HTERT RPE-1 (cell line): ENCODE measurements around the gene DUSP1.
"Not testable (repeated sequence)": the region's sequence is repeated elsewhere in the genome, so short reads cannot be mapped to it uniquely, and the experiment has no call there.

Experiments
- in situ Hi-C: fragments of 300-500 bp; cut with MboI; formaldehyde crosslinking; loops from 4 replicates; pipeline ENCODE4 v1.14.3; 2020; ENCODE audit warnings: low sequenced_read_pairs

Gene DUSP1

DNA sequence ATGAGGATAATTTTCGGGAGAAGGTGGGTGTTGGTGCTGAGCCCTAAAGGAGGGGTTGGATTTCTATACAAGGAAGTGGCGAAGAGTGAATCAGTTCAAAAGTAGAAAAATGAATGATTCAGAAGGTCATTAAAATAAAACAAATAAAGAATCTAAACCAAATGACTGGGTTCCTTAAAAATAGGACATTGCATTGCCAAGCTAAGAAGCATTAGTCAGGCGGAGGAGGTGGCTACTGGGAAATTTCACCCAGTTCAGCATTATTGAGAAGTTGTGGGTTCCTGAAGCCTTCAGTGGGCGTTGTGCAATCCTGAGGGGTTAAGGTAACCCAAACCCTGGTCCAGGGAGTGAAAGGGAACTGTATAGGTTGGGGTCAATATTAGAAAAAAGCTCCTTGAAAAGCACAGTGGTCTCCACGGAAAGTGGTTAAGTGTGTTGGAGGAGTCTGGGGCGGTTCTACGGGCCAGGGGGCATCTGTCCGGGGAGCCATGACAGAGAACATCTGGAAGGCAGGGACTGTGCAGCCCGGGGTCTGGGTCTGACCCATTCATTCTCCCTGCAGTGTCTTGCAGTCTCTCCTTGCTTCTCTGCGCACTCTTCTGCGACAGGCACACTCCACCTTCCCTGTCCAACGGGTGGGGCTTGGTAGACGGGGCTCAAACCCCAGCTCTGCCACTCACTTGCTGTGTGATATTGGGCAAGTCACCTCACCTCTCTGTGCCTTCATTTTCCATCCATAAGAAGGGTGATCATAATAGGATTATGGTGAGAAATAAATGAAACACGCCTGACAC is 27.6 kb upstream of the DUSP1 start:
- in situ Hi-C loops: no loop called here

DNA sequence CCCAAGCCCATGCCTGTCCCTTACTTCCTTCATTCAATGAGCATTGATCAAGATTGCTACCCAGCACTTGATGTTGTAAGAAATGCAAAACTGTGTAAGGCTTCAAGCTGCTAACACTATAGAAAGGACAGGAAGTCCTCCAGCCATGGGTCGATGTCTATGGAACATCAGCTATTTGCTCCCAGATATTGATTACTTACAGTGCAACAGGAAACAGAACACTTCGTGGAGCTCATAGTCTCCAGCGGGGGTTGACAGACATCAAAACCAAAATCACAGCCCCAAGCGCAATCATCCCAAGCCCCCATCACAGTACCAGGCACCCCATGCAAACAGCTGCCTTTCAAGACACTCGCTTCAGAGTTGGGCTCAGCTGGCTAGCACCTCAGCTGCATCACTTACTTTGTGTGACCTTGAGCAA is 26.8 kb upstream of the DUSP1 start:
- in situ Hi-C loops: no loop called here

DNA sequence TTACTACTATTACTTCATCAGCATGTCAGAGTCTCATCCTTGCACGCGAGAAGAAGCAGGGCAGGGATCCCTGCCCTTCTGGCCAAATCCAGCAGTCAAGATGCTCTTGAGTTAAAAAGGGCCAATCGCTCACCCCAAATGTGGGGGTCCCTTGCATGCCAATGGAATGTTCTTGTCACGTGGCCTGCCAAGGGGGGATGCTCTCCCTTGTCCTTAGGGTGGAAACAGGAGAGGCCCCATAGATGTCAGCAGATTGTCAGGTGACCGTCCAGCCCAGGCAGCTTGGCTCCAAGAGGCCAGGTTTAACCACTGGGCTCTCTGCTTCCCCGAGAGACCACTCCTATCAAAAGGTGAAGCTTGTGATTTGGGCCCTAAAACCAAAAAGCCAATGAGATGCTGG is 25.3 kb upstream of the DUSP1 start:
- in situ Hi-C loops: no loop called here

DNA sequence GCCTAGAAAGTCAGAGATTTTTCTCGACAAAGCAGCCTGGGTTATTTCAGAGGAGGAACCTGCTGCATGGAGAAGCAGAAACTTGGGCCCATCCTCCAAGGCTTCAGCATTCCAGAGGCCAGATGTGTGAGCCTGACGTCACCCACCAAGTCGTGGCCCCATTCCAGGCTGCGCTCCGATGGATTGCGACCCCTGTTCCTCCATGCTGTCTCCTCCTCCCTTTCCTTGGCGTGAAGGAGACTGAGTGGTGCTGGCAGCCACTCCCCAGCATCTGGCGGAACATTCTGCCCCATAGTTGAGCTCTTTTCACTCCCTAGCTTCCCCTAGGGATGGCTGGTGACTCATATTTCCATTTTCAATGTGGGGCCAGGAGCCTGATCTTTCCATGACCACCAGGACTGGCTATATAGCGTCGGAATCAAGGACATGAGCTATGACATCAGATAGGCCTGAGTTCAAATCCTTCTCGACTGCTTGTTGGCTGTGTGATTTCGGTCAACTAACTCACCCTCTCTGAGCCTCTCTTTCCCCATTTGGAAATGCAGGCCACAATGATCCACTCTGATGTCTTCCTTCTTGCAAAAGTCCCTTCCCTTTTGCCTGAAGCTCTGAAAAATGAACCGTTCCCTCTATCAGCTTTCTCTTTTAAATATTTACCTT is 24.5 kb upstream of the DUSP1 start:
- in situ Hi-C loops: no loop called here

DNA sequence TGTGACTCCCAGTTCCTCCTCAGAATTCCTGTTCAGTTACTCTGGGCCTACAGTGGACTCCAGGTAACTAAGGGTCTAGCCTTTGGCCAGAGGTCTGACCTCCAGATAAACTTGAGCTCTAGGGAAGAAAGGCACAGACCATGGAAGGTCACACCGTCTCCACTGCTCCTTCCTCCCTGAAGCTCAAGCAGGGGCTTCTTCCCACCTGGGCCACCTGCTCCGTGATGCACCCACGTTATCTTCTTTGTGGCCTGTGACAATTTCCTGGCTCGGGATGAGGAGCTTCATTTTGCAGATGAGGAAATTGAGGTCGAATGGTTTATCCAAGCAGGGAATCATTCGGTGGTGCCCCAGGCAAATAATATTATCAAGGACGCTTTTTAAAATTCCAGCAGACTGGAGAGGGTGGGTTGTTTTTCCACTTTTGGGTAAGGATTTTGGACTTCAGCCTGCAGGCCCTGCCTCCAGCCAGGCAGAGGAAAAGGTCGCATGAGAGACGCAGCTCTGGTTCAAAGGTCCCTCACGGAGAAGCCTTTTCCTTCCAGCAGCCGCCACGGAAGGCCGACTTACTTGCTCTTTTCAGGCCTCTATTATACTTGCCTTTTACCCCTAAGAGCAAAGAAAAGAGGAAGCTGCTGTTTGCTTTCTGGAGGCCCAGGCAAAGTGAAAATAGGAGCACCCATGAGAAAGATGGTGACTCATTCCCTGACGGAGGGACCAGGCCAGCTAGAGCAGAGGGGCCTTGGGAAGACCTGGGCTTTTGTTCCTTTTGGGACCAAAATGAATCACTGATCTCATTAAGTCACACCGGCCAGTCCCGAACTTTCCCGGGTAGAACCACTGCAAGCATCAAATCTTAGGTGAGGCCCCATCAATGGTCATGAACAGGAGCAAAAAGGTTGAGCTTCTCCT is 22.8 kb upstream of the DUSP1 start:
- in situ Hi-C loops: no loop called here

DNA sequence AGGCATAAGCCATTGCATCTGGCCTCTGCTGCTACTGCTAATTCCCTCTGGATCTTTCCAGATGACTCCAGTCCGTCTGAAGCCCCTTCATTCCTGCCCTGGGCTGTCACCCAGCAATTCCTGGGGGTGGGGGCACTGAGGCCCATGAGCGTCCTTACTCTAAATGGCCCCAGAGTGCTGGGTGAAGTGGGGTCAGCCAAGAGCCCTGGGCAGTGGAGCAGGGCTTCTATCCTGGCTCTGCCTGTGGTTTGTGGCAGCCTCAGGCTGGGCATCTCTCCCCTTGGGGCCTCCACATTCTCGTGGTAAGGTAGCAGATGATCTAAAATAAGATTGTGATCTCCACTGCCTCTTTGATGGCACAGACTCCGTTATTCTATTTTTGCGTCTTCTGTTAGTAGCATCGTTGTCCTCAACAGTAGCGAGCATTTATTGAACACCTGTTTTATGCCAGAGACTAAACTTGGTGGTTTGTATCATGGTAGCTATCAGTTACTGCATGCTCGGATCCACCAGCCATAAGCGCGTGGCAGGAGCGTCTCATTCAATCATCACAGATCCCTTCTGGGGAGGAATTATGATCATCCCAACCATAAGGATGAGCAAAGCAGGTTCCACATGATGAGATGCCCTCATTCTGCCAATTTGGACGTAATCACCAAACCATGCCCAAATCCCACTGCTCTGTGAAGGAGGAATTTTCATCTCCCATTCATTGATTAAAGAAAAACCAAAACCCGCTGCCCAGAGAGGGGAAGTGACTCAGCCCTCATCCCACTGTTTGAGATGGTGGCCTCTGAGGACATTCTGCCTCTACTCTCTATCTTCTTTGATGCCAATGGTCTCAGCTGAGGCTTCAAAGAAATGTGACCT is 21.9 kb upstream of the DUSP1 start:
- in situ Hi-C loops: no loop called here

DNA sequence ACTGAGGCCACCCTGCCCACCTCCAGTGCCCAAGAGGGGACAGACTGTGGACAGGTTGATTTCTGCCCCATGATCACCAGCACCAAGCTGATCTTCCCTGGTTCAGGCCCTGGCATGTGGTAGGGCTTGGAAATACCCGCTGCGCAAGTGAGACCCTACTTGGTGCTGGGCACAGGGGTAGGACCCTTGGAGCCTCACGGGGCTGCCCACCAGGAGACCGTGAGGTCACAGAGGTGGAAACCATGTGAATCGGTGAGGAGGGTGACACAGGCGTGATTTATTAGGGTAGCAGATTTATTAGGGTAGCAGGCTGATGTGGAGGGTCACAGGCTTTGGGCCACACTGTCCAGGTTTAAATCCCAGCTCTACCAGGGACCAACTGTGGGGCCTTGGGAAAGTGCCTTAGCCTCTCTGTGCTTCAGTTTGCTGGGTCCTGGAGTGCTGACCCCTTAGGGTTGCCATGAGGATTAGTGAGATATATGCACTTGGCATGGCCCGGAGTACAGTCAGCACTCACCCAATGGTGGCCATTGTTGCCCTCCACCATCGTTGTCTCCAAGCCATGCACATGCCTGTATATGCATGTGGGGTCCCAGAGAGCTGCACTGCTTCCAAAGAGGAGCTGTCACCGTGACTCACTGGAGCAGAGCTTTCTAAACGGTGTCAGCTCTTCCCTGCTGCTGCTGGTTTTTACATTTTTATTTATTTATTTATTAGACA is 20.9 kb upstream of the DUSP1 start:
- in situ Hi-C loops: no loop called here

DNA sequence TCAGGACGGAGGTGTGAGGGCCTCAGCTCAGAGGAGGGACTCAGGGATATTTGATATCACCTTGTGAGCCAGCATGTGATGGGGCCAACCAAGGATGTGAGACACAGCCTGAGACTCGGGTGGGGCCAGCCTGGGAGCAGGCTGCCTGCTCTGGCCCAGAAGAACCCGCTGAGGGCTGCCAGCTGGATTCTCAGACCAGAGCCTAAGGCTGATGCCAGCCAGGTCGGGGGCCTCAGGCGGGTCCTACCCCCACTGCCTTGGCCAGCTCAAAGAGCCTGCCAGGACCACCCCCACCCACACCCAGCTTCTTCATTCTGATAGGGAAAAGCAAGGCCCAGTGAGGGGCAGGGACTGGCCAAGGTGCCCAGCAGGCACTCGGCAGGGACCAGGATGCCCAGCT is 20.3 kb upstream of the DUSP1 start:
- in situ Hi-C loops: no loop called here

DNA sequence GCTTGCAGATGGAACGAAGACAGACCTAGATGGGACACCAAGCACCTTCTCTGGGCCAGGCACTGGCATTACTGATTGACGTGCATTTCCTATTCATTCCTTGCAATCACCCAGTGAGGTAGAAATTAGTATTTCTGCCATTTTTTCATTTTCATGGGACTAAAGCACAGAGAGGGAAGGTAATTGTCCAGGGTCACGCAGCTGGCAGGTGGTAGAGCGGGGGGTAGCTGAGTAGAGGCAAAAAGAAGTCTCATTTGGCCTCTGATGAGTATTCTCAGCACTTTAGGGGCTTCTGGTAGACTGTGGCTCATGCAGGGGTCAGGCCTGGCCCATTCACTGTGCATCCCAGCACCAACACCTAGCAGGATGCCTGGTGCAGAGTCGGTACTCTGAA is 19.5 kb upstream of the DUSP1 start:
- in situ Hi-C loops: no loop called here

DNA sequence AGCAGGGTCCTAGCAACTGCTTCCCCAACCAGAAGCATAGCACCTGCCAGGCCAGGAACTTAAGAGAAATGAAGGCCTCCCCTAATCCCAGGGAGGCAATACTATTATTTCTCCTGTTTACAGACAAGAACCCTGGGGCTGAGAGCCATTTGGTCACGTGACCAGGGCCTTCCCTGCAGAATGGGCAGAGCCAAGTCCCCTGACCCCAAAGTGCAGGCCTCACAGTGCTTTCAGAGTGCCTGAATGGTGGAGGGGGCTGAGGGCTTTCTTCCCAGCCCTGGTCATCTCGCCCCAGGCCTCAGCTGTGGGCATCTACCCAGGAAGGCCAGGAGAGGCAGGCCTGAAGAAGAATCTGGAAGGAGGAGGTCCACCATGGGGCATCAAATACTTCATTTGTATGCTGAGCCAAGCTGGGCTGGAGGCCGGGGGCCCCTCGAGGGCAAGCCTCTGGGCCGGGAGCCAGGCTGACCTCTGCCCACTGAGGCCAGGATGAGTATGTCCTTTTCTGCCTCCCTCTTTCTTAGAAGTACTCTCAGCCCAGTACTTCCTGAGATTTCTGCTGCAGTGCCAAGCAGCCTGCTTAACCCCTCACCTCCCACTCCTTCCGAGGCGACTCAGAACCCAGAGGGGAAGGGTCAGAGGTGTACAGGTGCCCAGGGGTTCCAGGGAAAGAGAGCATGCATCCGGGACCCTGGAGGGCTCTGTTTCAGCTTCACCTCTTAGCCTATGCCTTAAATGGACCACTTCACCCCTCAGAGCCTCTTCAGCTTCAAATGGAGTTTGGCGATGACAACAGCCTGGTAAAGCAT is 18.9 kb upstream of the DUSP1 start:
- in situ Hi-C loops: no loop called here

DNA sequence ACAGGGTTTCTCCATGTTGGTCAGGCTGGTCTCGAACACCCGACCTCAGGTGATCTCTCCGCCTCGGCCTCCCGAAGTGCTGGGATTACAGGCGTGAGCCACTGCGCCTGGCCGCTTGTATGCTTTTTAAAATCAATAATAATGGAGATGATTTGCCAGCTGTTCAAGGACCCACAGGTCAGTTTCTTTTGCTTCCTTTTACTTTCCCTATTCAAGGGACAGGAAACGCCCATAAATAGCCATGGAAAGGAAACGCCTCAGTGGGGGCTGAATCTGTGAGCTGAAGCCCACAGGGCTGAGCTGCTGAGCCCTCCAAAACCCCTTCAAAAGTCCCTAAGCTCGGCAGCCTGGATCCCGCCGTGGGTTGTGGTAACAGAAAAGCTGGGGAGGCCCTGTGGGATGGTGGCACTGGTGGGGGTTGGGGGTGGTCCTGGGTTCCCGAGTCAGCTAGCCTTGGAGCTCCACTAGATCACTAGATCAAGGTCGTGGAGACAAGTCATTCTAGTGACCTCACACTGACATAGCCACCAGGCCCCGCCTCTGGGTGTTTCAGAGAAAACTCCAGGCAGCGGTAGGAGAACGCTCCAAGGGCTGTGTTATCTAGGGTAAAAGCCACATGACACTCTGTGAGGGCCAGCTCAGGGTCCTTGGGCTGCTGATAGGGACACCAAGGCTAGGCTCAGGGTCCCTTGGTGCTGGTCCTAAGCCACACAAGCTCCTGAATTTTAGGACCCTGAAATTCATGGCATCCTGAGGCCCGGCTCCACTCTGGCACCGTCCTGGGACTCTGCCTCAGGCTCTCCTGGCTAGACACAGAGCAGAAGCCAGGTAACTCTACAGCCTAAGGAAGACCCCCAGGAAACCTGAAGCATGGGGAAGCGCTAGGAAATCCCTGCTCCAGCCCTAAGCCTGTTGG is 18.0 kb upstream of the DUSP1 start:
- in situ Hi-C loops: no loop called here

DNA sequence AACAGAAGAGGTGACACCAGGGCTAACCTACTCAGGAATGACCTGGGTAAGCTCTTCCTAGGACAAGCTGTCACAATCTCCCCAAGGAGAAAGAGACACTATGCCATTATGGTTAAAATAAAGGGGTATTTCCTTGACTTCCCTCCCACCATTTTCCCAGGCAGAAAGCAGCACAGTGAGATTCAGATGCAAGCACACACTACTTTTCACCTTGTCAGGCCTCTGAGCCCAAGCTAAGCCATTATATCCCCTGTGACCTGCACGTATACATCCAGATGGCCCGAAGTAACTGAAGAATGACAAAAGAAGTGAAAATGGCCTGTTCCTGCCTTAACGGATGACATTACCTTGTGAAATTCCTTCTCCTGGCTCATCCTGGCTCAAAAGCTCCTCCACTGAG is 16.5 kb upstream of the DUSP1 start:
- in situ Hi-C loops: not testable (repeated sequence)

DNA sequence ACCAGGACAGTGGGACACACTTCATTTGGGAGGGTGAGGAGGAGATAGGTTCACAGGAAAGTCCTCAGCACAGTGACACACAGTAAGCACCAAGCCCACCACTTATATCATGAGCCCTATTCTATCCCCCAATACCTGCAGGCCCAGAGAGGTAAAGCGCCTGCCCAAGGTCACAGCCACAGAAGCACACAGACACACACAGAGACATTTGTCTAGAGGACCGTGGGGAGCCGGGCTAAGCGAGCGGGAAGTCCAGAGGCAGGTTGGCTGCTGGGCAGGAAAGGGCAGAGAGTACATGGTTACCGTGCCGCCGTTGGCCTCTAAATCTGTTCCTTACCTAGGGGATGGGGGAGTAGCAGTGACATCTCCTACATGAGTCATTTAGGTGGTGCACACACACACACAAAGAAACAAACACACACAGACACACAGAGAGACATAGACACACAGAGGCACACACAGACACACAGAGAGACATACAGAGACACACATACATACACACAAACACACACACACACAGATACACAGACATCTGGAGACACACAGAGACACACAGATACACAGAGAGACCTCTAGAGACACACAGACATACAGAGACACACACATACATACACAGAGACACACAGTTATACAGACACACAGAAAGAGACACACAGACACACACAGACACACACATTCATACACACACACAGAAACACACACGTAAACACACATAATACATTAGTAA is 15.9 kb upstream of the DUSP1 start:
- in situ Hi-C loops: no loop called here

DNA sequence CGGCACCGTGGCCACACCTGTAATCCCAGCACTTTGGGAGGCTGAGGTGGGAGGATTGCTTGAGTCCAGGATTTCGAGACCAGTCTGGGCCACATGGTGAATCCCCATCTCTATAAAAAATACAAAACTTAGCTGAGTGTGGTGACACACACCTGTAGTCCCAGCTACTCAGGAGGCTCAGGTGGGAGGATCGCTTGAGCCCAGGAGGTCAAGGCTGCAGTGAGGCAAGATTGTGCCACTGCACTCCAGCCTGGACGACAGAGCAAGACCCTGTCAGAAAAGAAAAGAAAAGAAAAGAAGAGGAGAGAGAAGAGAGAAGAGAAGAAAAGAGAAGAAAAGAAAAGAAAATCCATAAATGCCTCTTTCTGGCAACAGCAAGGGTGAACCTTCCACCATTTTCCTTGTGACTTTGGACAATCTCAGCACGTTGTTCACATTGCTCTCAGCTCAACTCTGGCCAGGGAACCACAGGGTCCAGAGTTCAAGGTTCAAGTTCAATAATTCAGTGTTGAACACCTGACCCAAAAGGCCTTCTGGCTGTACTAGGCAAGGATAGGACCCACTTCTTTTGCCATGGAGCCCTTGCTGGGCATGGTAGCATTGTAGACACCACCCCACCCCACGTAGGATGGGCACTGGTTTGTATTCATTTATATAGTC is 14.6 kb upstream of the DUSP1 start:
- in situ Hi-C loops: no loop called here

DNA sequence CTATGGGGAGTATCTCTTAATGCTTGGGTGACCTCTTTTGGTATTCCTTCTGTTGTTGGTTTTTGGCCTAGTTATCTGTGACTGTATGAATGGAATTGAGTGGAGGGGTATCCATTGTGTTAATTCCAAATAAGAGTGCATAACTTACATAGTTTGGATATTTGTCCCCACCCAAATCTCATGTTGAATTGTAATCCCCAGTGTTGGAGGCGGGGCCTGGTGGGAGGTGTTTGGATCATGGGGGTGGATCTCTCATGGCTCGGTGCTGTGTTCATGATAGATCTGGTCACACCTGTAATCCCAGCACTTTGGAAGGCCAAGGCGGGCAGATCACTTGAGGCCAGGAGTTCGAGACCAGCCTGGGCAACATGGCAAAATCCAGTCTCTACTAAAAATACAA is 13.2 kb upstream of the DUSP1 start:
- in situ Hi-C loops: not testable (repeated sequence)

DNA sequence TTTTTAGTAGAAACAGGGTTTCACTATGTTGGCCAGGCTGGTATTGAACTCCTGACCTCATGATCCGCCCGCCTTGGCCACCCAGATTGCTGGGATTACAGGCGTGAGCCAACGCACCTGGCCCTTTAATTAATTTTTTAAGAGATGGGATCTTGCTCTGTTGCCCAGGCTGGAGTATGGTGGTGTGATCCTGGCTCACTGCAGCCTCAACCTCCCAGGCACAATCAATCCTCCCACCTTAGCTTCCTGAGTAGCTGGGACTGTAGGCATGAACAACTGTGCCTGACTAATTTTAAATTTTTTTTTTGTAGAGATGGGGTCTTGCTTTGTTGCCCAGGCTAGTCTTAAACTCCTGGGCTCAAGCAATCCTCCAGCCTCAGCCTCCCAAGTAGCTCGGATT is 12.3 kb upstream of the DUSP1 start:
- in situ Hi-C loops: not testable (repeated sequence)
